ENCODE measurements around the gene MIS18BP1.

The MIS18BP1 gene

GRCh38 chr14:45271858-45272537 is 19.0 kb upstream of the MIS18BP1 start:
- TF ChIP-seq ZNF274 (IDR thresholded peaks at IDR 0.05; ENCODE audit: low read depth, low read length) (no peak), SUZ12 (IDR thresholded peaks at IDR 0.05; ENCODE audit: extremely low read depth, insufficient read depth, insufficient read length) (no peak), YY1 (IDR thresholded peaks at IDR 0.05; ENCODE audit: insufficient read depth, insufficient read length) (no peak)
- no peak overlapping the region for H3K4me3 ChIP-seq (ENCODE audit: insufficient read length, low read depth)
- no peaks in the 10 kb centered on the region for H3K36me3 ChIP-seq (ENCODE audit: insufficient read depth, insufficient read length, low read length)
- no peaks in the 10 kb centered on the region for H3K9me3 ChIP-seq (ENCODE audit: insufficient read depth, low read length)
- H3K27me3 ChIP-seq (ENCODE audit: insufficient read depth, insufficient read length), result no peaks in the 10 kb centered on the region
- H3K9ac ChIP-seq (ENCODE audit: insufficient read length, low read depth), result no peak overlapping the region
- DNase-seq (ENCODE audit: low read depth, low spot score), result no peak
- H3K4me1 ChIP-seq (ENCODE audit: insufficient read depth, insufficient read length), result no peaks in the 10 kb centered on the region

- H3K4me3 ChIP-seq (ENCODE audit: insufficient read length, low read depth), result no peak overlapping the region
- no peak for DNase-seq (ENCODE audit: low read depth, low spot score)
- no peaks in the 10 kb centered on the region for H3K27me3 ChIP-seq (ENCODE audit: insufficient read depth, insufficient read length)
- H3K9ac ChIP-seq (ENCODE audit: insufficient read length, low read depth), result no peak overlapping the region
- no peak for TF ChIP-seq YY1 (IDR thresholded peaks at IDR 0.05; ENCODE audit: insufficient read depth, insufficient read length)
- TF ChIP-seq SUZ12 (IDR thresholded peaks at IDR 0.05; ENCODE audit: extremely low read depth, insufficient read depth, insufficient read length), result no peak
- TF ChIP-seq ZNF274 (IDR thresholded peaks at IDR 0.05; ENCODE audit: low read depth, low read length), result no peak
- H3K36me3 ChIP-seq (ENCODE audit: insufficient read depth, insufficient read length, low read length), result no peaks in the 10 kb centered on the region
- no peaks in the 10 kb centered on the region for H3K9me3 ChIP-seq (ENCODE audit: insufficient read depth, low read length)
- no peaks in the 10 kb centered on the region for H3K4me1 ChIP-seq (ENCODE audit: insufficient read depth, insufficient read length)
These were observed 17.0 kb upstream of the MIS18BP1 start for GRCh38 chr14:45270031-45270430.

- Histone ChIP-seq H3K4me1 (ENCODE audit: insufficient read depth, insufficient read length) (no peaks in the 10 kb centered on the region), H3K27me3 (ENCODE audit: insufficient read depth, insufficient read length) (no peaks in the 10 kb centered on the region), H3K9ac (ENCODE audit: insufficient read length, low read depth) (no peak overlapping the region), H3K4me3 (ENCODE audit: insufficient read length, low read depth) (no peak overlapping the region), H3K36me3 (ENCODE audit: insufficient read depth, insufficient read length, low read length) (no peaks in the 10 kb centered on the region), H3K9me3 (ENCODE audit: insufficient read depth, low read length) (no peaks in the 10 kb centered on the region)
- TF ChIP-seq ZNF274 (IDR thresholded peaks at IDR 0.05; ENCODE audit: low read depth, low read length), result no peak
- TF ChIP-seq SUZ12 (IDR thresholded peaks at IDR 0.05; ENCODE audit: extremely low read depth, insufficient read depth, insufficient read length), result no peak
- no peak for TF ChIP-seq YY1 (IDR thresholded peaks at IDR 0.05; ENCODE audit: insufficient read depth, insufficient read length)
- DNase-seq (ENCODE audit: low read depth, low spot score), result no peak
These were observed 14.1 kb upstream of the MIS18BP1 start for GRCh38 chr14:45267071-45267470.

- peaks cover 10% of the 10 kb centered on the region; the same call in 1 of the 2 replicates for H3K9me3 ChIP-seq (ENCODE audit: insufficient read depth, low read length)
- H3K9ac ChIP-seq (ENCODE audit: insufficient read length, low read depth), result no peak overlapping the region
- H3K4me3 ChIP-seq (ENCODE audit: insufficient read length, low read depth), result no peak overlapping the region
- no peak for TF ChIP-seq ZNF274 (IDR thresholded peaks at IDR 0.05; ENCODE audit: low read depth, low read length)
- no peak for TF ChIP-seq YY1 (IDR thresholded peaks at IDR 0.05; ENCODE audit: insufficient read depth, insufficient read length)
- no peak for DNase-seq (ENCODE audit: low read depth, low spot score)
- no peaks in the 10 kb centered on the region for H3K27me3 ChIP-seq (ENCODE audit: insufficient read depth, insufficient read length)
- no peaks in the 10 kb centered on the region for H3K36me3 ChIP-seq (ENCODE audit: insufficient read depth, insufficient read length, low read length)
- H3K4me1 ChIP-seq (ENCODE audit: insufficient read depth, insufficient read length), result no peaks in the 10 kb centered on the region
These were observed 9.6 kb upstream of the MIS18BP1 start for GRCh38 chr14:45262637-45263036.

GRCh38 chr14:45261209-45261608 is 8.2 kb upstream of the MIS18BP1 start:
- Histone ChIP-seq H3K9ac (ENCODE audit: insufficient read length, low read depth) (no peak overlapping the region), H3K36me3 (ENCODE audit: insufficient read depth, insufficient read length, low read length) (no peaks in the 10 kb centered on the region), H3K27me3 (ENCODE audit: insufficient read depth, insufficient read length) (no peaks in the 10 kb centered on the region), H3K4me3 (ENCODE audit: insufficient read length, low read depth) (no peak overlapping the region), H3K9me3 (ENCODE audit: insufficient read depth, low read length) (peaks cover 10% of the 10 kb centered on the region; the same call in 1 of the 2 replicates), H3K4me1 (ENCODE audit: insufficient read depth, insufficient read length) (no peaks in the 10 kb centered on the region)
- DNase-seq (ENCODE audit: low read depth, low spot score), result no peak
- no peak for TF ChIP-seq SUZ12 (IDR thresholded peaks at IDR 0.05; ENCODE audit: extremely low read depth, insufficient read depth, insufficient read length)
- TF ChIP-seq YY1 (IDR thresholded peaks at IDR 0.05; ENCODE audit: insufficient read depth, insufficient read length), result no peak
- TF ChIP-seq ZNF274 (IDR thresholded peaks at IDR 0.05; ENCODE audit: low read depth, low read length), result no peak

- Histone ChIP-seq H3K4me1 (ENCODE audit: insufficient read depth, insufficient read length) (no peaks in the 10 kb centered on the region), H3K36me3 (ENCODE audit: insufficient read depth, insufficient read length, low read length) (no peaks in the 10 kb centered on the region), H3K4me3 (ENCODE audit: insufficient read length, low read depth) (no peak overlapping the region), H3K9ac (ENCODE audit: insufficient read length, low read depth) (no peak overlapping the region), H3K9me3 (ENCODE audit: insufficient read depth, low read length) (peaks cover 14% of the 10 kb centered on the region; the same call in 1 of the 2 replicates), H3K27me3 (ENCODE audit: insufficient read depth, insufficient read length) (no peaks in the 10 kb centered on the region)
- no peak for TF ChIP-seq SUZ12 (IDR thresholded peaks at IDR 0.05; ENCODE audit: extremely low read depth, insufficient read depth, insufficient read length)
- TF ChIP-seq ZNF274 (IDR thresholded peaks at IDR 0.05; ENCODE audit: low read depth, low read length), result no peak
- TF ChIP-seq YY1 (IDR thresholded peaks at IDR 0.05; ENCODE audit: insufficient read depth, insufficient read length), result no peak
- no peak for DNase-seq (ENCODE audit: low read depth, low spot score)
These were observed 5.8 kb upstream of the MIS18BP1 start for GRCh38 chr14:45258805-45259204.

GRCh38 chr14:45258073-45258472 is 5.1 kb upstream of the MIS18BP1 start:
- Histone ChIP-seq H3K9me3 (ENCODE audit: insufficient read depth, low read length) (peaks cover 18% of the 10 kb centered on the region; the same call in 1 of the 2 replicates), H3K4me3 (ENCODE audit: insufficient read length, low read depth) (no peak overlapping the region)
- DNase-seq (ENCODE audit: low read depth, low spot score), result no peak

More at GRCh38 chr14:45258073-45258472, 5.1 kb upstream of the MIS18BP1 start:
- TF ChIP-seq YY1 (IDR thresholded peaks at IDR 0.05; ENCODE audit: insufficient read depth, insufficient read length), result no peak
- no peak for TF ChIP-seq ZNF274 (IDR thresholded peaks at IDR 0.05; ENCODE audit: low read depth, low read length)
- TF ChIP-seq SUZ12 (IDR thresholded peaks at IDR 0.05; ENCODE audit: extremely low read depth, insufficient read depth, insufficient read length), result no peak
- Histone ChIP-seq H3K27me3 (ENCODE audit: insufficient read depth, insufficient read length) (no peaks in the 10 kb centered on the region), H3K9ac (ENCODE audit: insufficient read length, low read depth) (no peak overlapping the region), H3K36me3 (ENCODE audit: insufficient read depth, insufficient read length, low read length) (no peaks in the 10 kb centered on the region), H3K4me1 (ENCODE audit: insufficient read depth, insufficient read length) (peaks cover 2% of the 10 kb centered on the region)

Measured in NT2/D1 (cell line).